GM12873 (cell line): ENCODE measurements around the gene KCNJ14.

ENCODE experiments used
- CTCF ChIP-seq: IDR thresholded peaks from 2 replicates; pipeline ENCODE4 v1.5.1; 2012; ENCODE audit warnings: low read depth, mild to moderate bottlenecking, moderate library complexity, low read length, control low read depth; ENCODE audit not compliant: insufficient read depth; ENCODE audit errors: missing control alignments

The KCNJ14 gene

GRCh38 chr19:48442116-48443035 lies 13.0 kb upstream of the KCNJ14 start:
- no peak for TF ChIP-seq CTCF

GRCh38 chr19:48443256-48443655 lies 12.1 kb upstream of the KCNJ14 start:
- no peak for TF ChIP-seq CTCF

- TF ChIP-seq CTCF: no peak
Measured at GRCh38 chr19:48443731-48444128, 11.6 kb upstream of the KCNJ14 start.

GRCh38 chr19:48444129-48444935 lies 11.0 kb upstream of the KCNJ14 start:
- no peak for TF ChIP-seq CTCF

GRCh38 chr19:48444936-48445200 lies 10.5 kb upstream of the KCNJ14 start:
- no peak for TF ChIP-seq CTCF

GRCh38 chr19:48445256-48445605 lies 10.1 kb upstream of the KCNJ14 start:
- peak; percentile 44 for TF ChIP-seq CTCF

- TF ChIP-seq CTCF: no peak
Measured at GRCh38 chr19:48445606-48446481, 9.5 kb upstream of the KCNJ14 start, which contains the start of gene GRWD1. GRWD1 (plus strand) TSS chr19:48445983; CDS start chr19:48446006, 23 bp downstream.
